HepG2 (cell line): Measurements from ENCODE around the gene SRR. TPM values are rescaled to one million over a fixed set of nuclear protein-coding genes. Genes with fewer than 3 reads are reported as not detected.

ENCODE experiments used
- ATAC-seq: fragments of 200-7000 bp; cut with Tn5 transposase; 3 replicates; pipeline ENCODE4 v1.9.1; 2020; ENCODE audit warnings: mild to moderate bottlenecking, moderate library complexity
- BruUV-seq: library from RNA; stranded (reverse); fragments of 400-500 nt; replicated peaks from 2 replicates; lab custom pipeline; 2021; lab: Mats Ljungman, UMichigan
- CTCF ChIA-PET: fragments of 300-600 bp; formaldehyde crosslinking; extraction: SDS; loops from one replicate; lab custom pipeline; 2021; ENCODE audit warnings: low total read pairs, inconsistent platforms, low intra/inter-chr PET ratio; lab: Yijun Ruan, JAX
- POLR2A ChIA-PET: fragments of 350-600 bp; sonication (Branson Sonifier 250); formaldehyde crosslinking; loops from one replicate; lab custom pipeline; 2020; ENCODE audit warnings: antibody characterized with exemption, inconsistent platforms; lab: Yijun Ruan, JAX
- DNase-seq: peaks from one replicate; pipeline ENCODE4 v3.0.0-alpha.2; 2015; ENCODE audit warnings: low spot score
- FAIRE-seq: peaks from 3 replicates; lab custom pipeline; 2011; peaks lifted over from hg19 to GRCh38; lab: Jason Lieb, UNC
- H2AFZ ChIP-seq: one replicate; pipeline ENCODE4 v1.6.1; 2011; ENCODE audit warnings: low read length, inconsistent platforms
- H3K27ac ChIP-seq: fragments of 300-600 bp; 3 replicates; pipeline ENCODE4 v1.8.0; 2011; ENCODE audit warnings: mixed run types, mild to moderate bottlenecking, mixed read lengths, low read length, inconsistent platforms; ENCODE audit not compliant: insufficient read depth; ENCODE audit errors: extremely low read length
- H3K27me3 ChIP-seq, 2 experiments: fragments of 200-600 bp in 1 of 2; 2 replicates in 1 of 2; 3 replicates in 1 of 2; pipeline versions ENCODE4 v1.6.0 to v1.8.0; 2011; ENCODE audit warnings: low read length in 2 of 2, mild to moderate bottlenecking in 2 of 2, moderate library complexity in 2 of 2, inconsistent platforms in 1 of 2; ENCODE audit not compliant: insufficient read depth in 2 of 2, control insufficient read depth in 1 of 2
- H3K36me3 ChIP-seq, 2 experiments: fragments of 200-600 bp in 1 of 2; replicated peaks in 1 of 2; 2 replicates in 1 of 2; 3 replicates in 1 of 2; pipeline versions ENCODE4 v1.5.1 to v1.8.0; 2011; ENCODE audit warnings: low read length in 2 of 2, inconsistent platforms in 1 of 2; ENCODE audit not compliant: insufficient read depth in 2 of 2, control insufficient read depth in 1 of 2
- H3K4me1 ChIP-seq: 2 replicates; pipeline ENCODE4 v1.5.1; 2012; ENCODE audit warnings: low read length, inconsistent platforms; ENCODE audit not compliant: insufficient read depth
- H3K4me2 ChIP-seq: 2 replicates; pipeline ENCODE4 v1.6.0; 2011; ENCODE audit warnings: low read depth, low read length, inconsistent platforms
- H3K4me3 ChIP-seq, 3 experiments: fragments of 200-600 bp in 1 of 3; sonication (generic), shearing (Covaris generic) in 1 of 3; replicated peaks in 1 of 3; 2 replicates each; pipeline ENCODE4 v1.5.1; 2011 to 2016; ENCODE audit warnings: low read length in 3 of 3, inconsistent platforms in 2 of 3, low read depth in 2 of 3, mild to moderate bottlenecking in 2 of 3, control low read depth in 1 of 3, mixed read lengths in 1 of 3; ENCODE audit not compliant: insufficient read depth in 1 of 3
- H3K79me2 ChIP-seq: one replicate; pipeline ENCODE4 v1.6.1; 2011; ENCODE audit warnings: low read length, inconsistent platforms; ENCODE audit not compliant: insufficient read depth
- H3K9ac ChIP-seq: 2 replicates; pipeline ENCODE4 v1.6.0; 2011; ENCODE audit warnings: mild to moderate bottlenecking, low read depth, low read length, inconsistent platforms; ENCODE audit not compliant: insufficient read depth
- H3K9me3 ChIP-seq: 2 replicates; pipeline ENCODE4 v1.5.1; 2012; ENCODE audit warnings: mild to moderate bottlenecking, low read length
- H4K20me1 ChIP-seq: 2 replicates; pipeline ENCODE4 v1.6.0; 2011; ENCODE audit warnings: inconsistent platforms, mild to moderate bottlenecking, low read length, moderate library complexity; ENCODE audit not compliant: insufficient read depth
- FOXK1 ChIP-seq: sonication (generic); formaldehyde crosslinking; IDR thresholded peaks from 2 replicates; pipeline ENCODE4 v1.4.0; 2020; ENCODE audit warnings: low read depth, missing genetic modification reagents, borderline replicate concordance
- GTF2F1 ChIP-seq: fragments of 150-350 bp; IDR thresholded peaks from 2 replicates; pipeline ENCODE4 v1.6.1; 2014; ENCODE audit warnings: low read length
- ISX ChIP-seq: sonication (generic); formaldehyde crosslinking; conservative IDR thresholded peaks from 2 replicates; pipeline ENCODE4 v1.5.0; 2020; ENCODE audit warnings: missing genetic modification reagents
- RFX5 ChIP-seq: IDR thresholded peaks from 2 replicates; pipeline ENCODE4 v1.6.1; 2011; ENCODE audit warnings: low read depth, low read length, improper control_type of control experiment
- ZEB1 ChIP-seq: IDR thresholded peaks from 2 replicates; pipeline ENCODE4 v1.6.1; 2012; ENCODE audit warnings: mild to moderate bottlenecking, low read depth, inconsistent platforms; ENCODE audit not compliant: insufficient replicate concordance
- ZFAT ChIP-seq: sonication (generic); formaldehyde crosslinking; conservative IDR thresholded peaks from 2 replicates; pipeline ENCODE4 v1.8.1; 2023; ENCODE audit warnings: missing genetic modification reagents, inconsistent platforms
- ZNF335 ChIP-seq: sonication (generic); formaldehyde crosslinking; IDR thresholded peaks from 2 replicates; pipeline ENCODE4 v1.4.0; 2020; ENCODE audit warnings: missing genetic modification reagents
- ZNF660 ChIP-seq: sonication (generic); formaldehyde crosslinking; IDR thresholded peaks from 2 replicates; pipeline ENCODE4 v1.5.1; 2020; ENCODE audit warnings: mild to moderate bottlenecking, low read depth, missing genetic modification reagents, borderline replicate concordance
- WGBS: methylation state at CpG from one replicate; pipeline ENCODE4 v1.1.6; 2017; ENCODE audit warnings: low lambda C conversion rate; 5-methylcytosine and 5-hydroxymethylcytosine counted together
- in situ Hi-C: cut with HindIII; loops from 2 replicates; pipeline ENCODE4 v1.10.0; 2017; ENCODE audit warnings: low pct_unique_long_range_greater_than_20kb; ENCODE audit not compliant: extremely low pct_ligation_motif_present
- intact Hi-C: fragments of 100-400 bp; cut with micrococcal nuclease; formaldehyde crosslinking; loops from one replicate; pipeline ENCODE4 v1.10.0; 2022; ENCODE audit not compliant: unreplicated experiment
- polyA plus RNA-seq, 8 experiments: library from polyadenylated mRNA; depleted of rRNA in 3 of 8; stranded (reverse) in 7 of 8; unstranded in 1 of 8; fragments of >200 nt; fragmentation: Illumina TruSeq in 4 of 8; extraction: Trizol in 4 of 8; gene quantifications; 2 replicates each; pipeline versions ENCODE4 v1.2.1 to v1.2.3, GENCODE V29; 2011 to 2016; ENCODE audit warnings: low read depth in 4 of 8, missing spikeins in 1 of 8, mixed read lengths in 1 of 8; ENCODE audit not compliant: insufficient read depth in 1 of 8
- total RNA-seq, 5 experiments: library from RNA; depleted of rRNA; stranded (reverse); fragments of >200 nt; fragmentation: Illumina TruSeq; extraction: Trizol; gene quantifications; 2 replicates each; pipeline ENCODE4 v1.2.3, GENCODE V29; 2016; ENCODE audit warnings: low read depth in 1 of 5
- TF ChIP-seq, protein P1 (sequence below): sonication (generic); formaldehyde crosslinking; IDR thresholded peaks from 2 replicates; pipeline ENCODE4 v1.4.0; 2020; ENCODE audit warnings: missing genetic modification reagents
- TF ChIP-seq, protein P2 (sequence below), 2 experiments: sonication (generic) in 1 of 2; formaldehyde crosslinking in 1 of 2; IDR thresholded peaks; 2 replicates each; pipeline versions ENCODE4 v1.4.0 to v1.6.1; 2018 to 2020; ENCODE audit warnings: missing genetic modification reagents in 2 of 2, borderline replicate concordance in 1 of 2, low read depth in 1 of 2, mild to moderate bottlenecking in 1 of 2, missing biosample characterization in 1 of 2

Gene SRR
- total and polyA plus RNA-seq, 2 of the 13 experiments (the other 11 are each of a cell fraction or from before 2014, with no cell fraction given): 3.6 to 7.8 TPM

DNA sequence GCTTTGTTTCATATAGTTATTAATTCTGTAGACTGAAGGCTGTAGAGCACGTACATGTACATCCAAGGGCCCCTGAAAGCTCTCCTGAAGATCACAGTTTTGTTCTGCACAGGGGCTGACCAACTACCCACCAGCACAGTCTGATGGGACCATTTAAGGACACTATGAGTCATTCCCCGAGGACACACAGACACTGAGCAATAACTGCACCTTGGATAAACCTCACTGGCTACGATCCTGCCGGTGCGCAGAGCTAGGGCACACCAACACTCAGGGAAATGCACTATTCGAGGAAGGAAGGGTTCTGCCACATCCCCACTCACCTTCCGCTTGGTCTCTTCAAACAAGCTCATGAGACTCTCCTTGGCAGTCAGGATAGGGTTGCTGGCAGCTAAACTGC lies 20.4 kb upstream of the SRR start:
- Histone ChIP-seq H3K4me1 (no peaks in the 10 kb centered on the region), H4K20me1 (no peaks in the 10 kb centered on the region), H3K4me2 (no peak overlapping the region), H3K36me3 (peaks cover 24 to 70% of the 10 kb centered on the region in 2 experiments), H3K4me3 (no peak overlapping the region), H2AFZ (no peak overlapping the region), H3K9me3 (no peaks in the 10 kb centered on the region), H3K27ac (no peak overlapping the region), H3K79me2 (no peaks in the 10 kb centered on the region), H3K9ac (no peak overlapping the region), H3K27me3 (no peaks in the 10 kb centered on the region)
- ATAC-seq: no peak
- intact Hi-C loops: no loop called here
- in situ Hi-C loops: no loop called here
- BruUV-seq: no TSS peak
- TF ChIP-seq, protein P1, sequence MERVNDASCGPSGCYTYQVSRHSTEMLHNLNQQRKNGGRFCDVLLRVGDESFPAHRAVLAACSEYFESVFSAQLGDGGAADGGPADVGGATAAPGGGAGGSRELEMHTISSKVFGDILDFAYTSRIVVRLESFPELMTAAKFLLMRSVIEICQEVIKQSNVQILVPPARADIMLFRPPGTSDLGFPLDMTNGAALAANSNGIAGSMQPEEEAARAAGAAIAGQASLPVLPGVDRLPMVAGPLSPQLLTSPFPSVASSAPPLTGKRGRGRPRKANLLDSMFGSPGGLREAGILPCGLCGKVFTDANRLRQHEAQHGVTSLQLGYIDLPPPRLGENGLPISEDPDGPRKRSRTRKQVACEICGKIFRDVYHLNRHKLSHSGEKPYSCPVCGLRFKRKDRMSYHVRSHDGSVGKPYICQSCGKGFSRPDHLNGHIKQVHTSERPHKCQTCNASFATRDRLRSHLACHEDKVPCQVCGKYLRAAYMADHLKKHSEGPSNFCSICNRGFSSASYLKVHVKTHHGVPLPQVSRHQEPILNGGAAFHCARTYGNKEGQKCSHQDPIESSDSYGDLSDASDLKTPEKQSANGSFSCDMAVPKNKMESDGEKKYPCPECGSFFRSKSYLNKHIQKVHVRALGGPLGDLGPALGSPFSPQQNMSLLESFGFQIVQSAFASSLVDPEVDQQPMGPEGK: no peak
- TF ChIP-seq FOXK1 (CRISPR knock-in tag) (no peak), ZNF660 (CRISPR knock-in tag) (no peak), GTF2F1 (no peak), ZEB1 (no peak)
- FAIRE-seq: no peak
- ChIA-PET CTCF (no interaction called here), POLR2A (no interaction called here)
- WGBS: 95% methylated on average over 6 of the region's 7 CpGs
- no peak for DNase-seq

DNA sequence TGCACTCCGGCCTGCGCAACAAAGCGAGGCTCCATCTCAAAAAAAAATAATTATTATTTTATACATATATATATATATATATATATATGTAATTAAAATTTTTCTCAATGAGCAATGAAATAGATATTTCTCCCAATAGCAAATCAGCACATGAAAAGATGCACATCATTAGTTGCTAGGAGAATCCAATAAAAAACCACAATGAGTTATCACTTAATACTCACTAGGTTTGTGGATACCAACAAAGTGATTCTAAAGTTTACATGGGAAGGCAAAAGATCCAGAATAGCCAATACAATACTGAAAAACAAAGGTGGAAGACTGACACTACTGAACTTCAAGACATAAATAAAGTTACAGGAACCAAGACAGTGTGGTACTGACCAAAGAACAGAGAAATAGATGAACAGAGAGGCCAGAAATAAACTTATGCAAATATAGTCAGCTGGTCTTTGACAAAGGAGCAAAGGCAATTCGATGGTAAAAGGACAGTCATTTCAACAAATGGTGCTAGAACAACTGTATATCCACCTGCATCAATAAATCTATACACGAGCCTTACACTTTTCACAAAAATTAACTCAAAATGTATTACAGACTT lies 13.8 kb upstream of the SRR start:
- CTCF ChIA-PET: no interaction called here
- 94% methylated on average over 5 of the region's 5 CpGs for WGBS
- Histone ChIP-seq H2AFZ (no peak overlapping the region), H3K4me3 (no peak overlapping the region), H3K27ac (no peak overlapping the region), H3K4me2 (no peak overlapping the region), H3K9ac (no peak overlapping the region), H3K79me2 (no peaks in the 10 kb centered on the region), H3K36me3 (peaks cover 14 to 73% of the 10 kb centered on the region in 2 experiments), H3K9me3 (no peaks in the 10 kb centered on the region), H3K27me3 (no peaks in the 10 kb centered on the region), H4K20me1 (no peaks in the 10 kb centered on the region; the same call in 1 of the 2 replicates), H3K4me1 (no peaks in the 10 kb centered on the region)
- DNase-seq (no peak), FAIRE-seq (no peak), ATAC-seq (no peak)
- no TSS peak for BruUV-seq
- in situ Hi-C loops: no loop called here
- TF ChIP-seq ISX (no peak), RFX5 (peak; percentile 86), ZFAT (no peak), ZNF335 (CRISPR knock-in tag) (no peak)
- TF ChIP-seq, protein P2, sequence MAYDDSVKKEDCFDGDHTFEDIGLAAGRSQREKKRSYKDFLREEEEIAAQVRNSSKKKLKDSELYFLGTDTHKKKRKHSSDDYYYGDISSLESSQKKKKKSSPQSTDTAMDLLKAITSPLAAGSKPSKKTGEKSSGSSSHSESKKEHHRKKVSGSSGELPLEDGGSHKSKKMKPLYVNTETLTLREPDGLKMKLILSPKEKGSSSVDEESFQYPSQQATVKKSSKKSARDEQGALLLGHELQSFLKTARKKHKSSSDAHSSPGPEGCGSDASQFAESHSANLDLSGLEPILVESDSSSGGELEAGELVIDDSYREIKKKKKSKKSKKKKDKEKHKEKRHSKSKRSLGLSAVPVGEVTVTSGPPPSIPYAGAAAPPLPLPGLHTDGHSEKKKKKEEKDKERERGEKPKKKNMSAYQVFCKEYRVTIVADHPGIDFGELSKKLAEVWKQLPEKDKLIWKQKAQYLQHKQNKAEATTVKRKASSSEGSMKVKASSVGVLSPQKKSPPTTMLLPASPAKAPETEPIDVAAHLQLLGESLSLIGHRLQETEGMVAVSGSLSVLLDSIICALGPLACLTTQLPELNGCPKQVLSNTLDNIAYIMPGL (CRISPR knock-in tag; IDR thresholded peaks at IDR 0.05; ENCODE audit: borderline replicate concordance in 1 of 2, low read depth in 1 of 2): no peak
- POLR2A ChIA-PET: no interaction called here
- intact Hi-C loops: no loop called here
